H1 (cell line): ENCODE results near the gene RGL1. TPM values are rescaled to one million over a fixed set of nuclear protein-coding genes. Genes with fewer than 3 reads are reported as not detected.

Experiments used
- CTCF ChIA-PET: fragments of 300-600 bp; sonication (Branson Sonifier 250); formaldehyde crosslinking; loops from one replicate; lab custom pipeline; 2021; ENCODE audit not compliant: partially characterized antibody; lab: Charles Lee
- POLR2A ChIA-PET: fragments of 300-600 bp; sonication (Branson Sonifier 250); formaldehyde crosslinking; loops from one replicate; lab custom pipeline; 2021; ENCODE audit warnings: inconsistent platforms; ENCODE audit not compliant: partially characterized antibody; lab: Charles Lee
- DNase-seq, 2 experiments: peaks; one replicate each; pipeline versions ENCODE4 v3.0.0 to v3.0.0-alpha.2; 2010 to 2022; ENCODE audit warnings: low spot score in 2 of 2, low read depth in 1 of 2, mixed read lengths in 1 of 2
- FAIRE-seq: peaks from 2 replicates; lab custom pipeline; 2011; peaks lifted over from hg19 to GRCh38; lab: Jason Lieb, UNC
- H2AFZ ChIP-seq: 2 replicates; pipeline ENCODE4 v1.8.1; 2012; ENCODE audit warnings: low read length, inconsistent platforms
- H2AK5ac ChIP-seq: 2 replicates; pipeline ENCODE4 v1.6.1; 2013; ENCODE audit warnings: low read depth, low read length
- H2BK120ac ChIP-seq: replicated peaks from 2 replicates; pipeline ENCODE3; 2013; ENCODE audit warnings: low read depth, low read length, inconsistent platforms
- H2BK12ac ChIP-seq: 2 replicates; pipeline ENCODE4 v1.6.1; 2013; ENCODE audit warnings: low read depth, low read length
- H2BK15ac ChIP-seq: 2 replicates; pipeline ENCODE4 v1.6.1; 2013; ENCODE audit warnings: low read length
- H2BK20ac ChIP-seq: 2 replicates; pipeline ENCODE4 v1.6.1; 2013; ENCODE audit warnings: low read length
- H2BK5ac ChIP-seq: 2 replicates; pipeline ENCODE4 v1.6.1; 2013; ENCODE audit warnings: low read depth, low read length
- H3K14ac ChIP-seq: 2 replicates; pipeline ENCODE4 v1.6.1; 2013; ENCODE audit warnings: inconsistent platforms; ENCODE audit not compliant: insufficient read length
- H3K18ac ChIP-seq: 2 replicates; pipeline ENCODE4 v1.6.1; 2013; ENCODE audit warnings: low read length; ENCODE audit errors: extremely low read depth
- H3K23ac ChIP-seq: 2 replicates; pipeline ENCODE4 v1.6.1; 2013; ENCODE audit warnings: inconsistent platforms; ENCODE audit not compliant: insufficient read length
- H3K23me2 ChIP-seq: 2 replicates; pipeline ENCODE4 v1.6.1; 2013; ENCODE audit warnings: low read depth, low read length
- H3K27ac ChIP-seq: 2 replicates; pipeline ENCODE4 v1.6.1; 2011; ENCODE audit warnings: low read depth, low read length, inconsistent platforms
- H3K27me3 ChIP-seq, 4 experiments: replicated peaks in 1 of 4; 1 replicate in 1 of 4; 2 replicates in 3 of 4; pipeline versions ENCODE4 v1.6.1 to v1.8.1; 2011 to 2013; ENCODE audit warnings: low read length in 3 of 4, mild to moderate bottlenecking in 3 of 4, inconsistent platforms in 2 of 4, mixed read lengths in 2 of 4, moderate library complexity in 1 of 4; ENCODE audit not compliant: control insufficient read depth in 3 of 4, insufficient read depth in 3 of 4; ENCODE audit errors: extremely low read depth in 1 of 4
- H3K36me3 ChIP-seq, 4 experiments: 2 replicates each; pipeline versions ENCODE4 v1.6.1 to v1.8.1; 2011 to 2013; ENCODE audit warnings: mild to moderate bottlenecking in 4 of 4, low read length in 3 of 4, moderate library complexity in 2 of 4, control low read depth in 1 of 4, inconsistent platforms in 1 of 4; ENCODE audit not compliant: insufficient read depth in 4 of 4, control insufficient read depth in 2 of 4
- H3K4ac ChIP-seq: replicated peaks from 2 replicates; pipeline ENCODE3; 2013; ENCODE audit warnings: low read length, low read depth, mixed read lengths, inconsistent platforms; ENCODE audit not compliant: insufficient read length
- H3K4me1 ChIP-seq, 4 experiments: replicated peaks in 1 of 4; 1 replicate in 1 of 4; 2 replicates in 3 of 4; pipeline versions ENCODE4 v1.6.1 to v1.8.1; 2011 to 2013; ENCODE audit warnings: low read length in 3 of 4, inconsistent platforms in 2 of 4, mixed read lengths in 1 of 4; ENCODE audit not compliant: insufficient read depth in 4 of 4, control insufficient read depth in 3 of 4
- H3K4me2 ChIP-seq, 2 experiments: 2 replicates each; pipeline versions ENCODE4 v1.6.1 to v1.8.1; 2011 to 2013; ENCODE audit warnings: low read depth in 2 of 2, low read length in 2 of 2, control low read depth in 1 of 2, inconsistent platforms in 1 of 2, mild to moderate bottlenecking in 1 of 2; ENCODE audit not compliant: insufficient read depth in 1 of 2
- H3K4me3 ChIP-seq, 4 experiments: fragments of 200-600, 300-600 bp in 1 of 4; sonication (generic), shearing (Covaris generic), sonication (Bioruptor Twin) in 1 of 4; 2 replicates each; pipeline versions ENCODE4 v1.5.1 to v1.8.1; 2011 to 2016; ENCODE audit warnings: low read length in 4 of 4, low read depth in 3 of 4, control low read depth in 2 of 4, inconsistent platforms in 2 of 4, mild to moderate bottlenecking in 2 of 4, mixed read lengths in 1 of 4, moderate library complexity in 1 of 4; ENCODE audit not compliant: insufficient read depth in 2 of 4; ENCODE audit errors: extremely low read depth in 1 of 4
- H3K56ac ChIP-seq: replicated peaks from 2 replicates; pipeline ENCODE3; 2013; ENCODE audit warnings: low read depth, mild to moderate bottlenecking, mixed read lengths, low read length, inconsistent platforms; ENCODE audit not compliant: insufficient read length
- H3K79me1 ChIP-seq: 2 replicates; pipeline ENCODE4 v1.6.1; 2013; ENCODE audit warnings: low read depth, low read length, control low read depth
- H3K79me2 ChIP-seq, 2 experiments: 2 replicates each; pipeline versions ENCODE4 v1.6.1 to v1.8.1; 2012 to 2013; ENCODE audit warnings: low read length in 2 of 2, mild to moderate bottlenecking in 2 of 2, inconsistent platforms in 1 of 2; ENCODE audit not compliant: insufficient read depth in 2 of 2, control insufficient read depth in 1 of 2
- H3K9ac ChIP-seq, 4 experiments: replicated peaks in 1 of 4; 1 replicate in 1 of 4; 2 replicates in 3 of 4; pipeline versions ENCODE4 v1.6.1 to v1.8.1; 2011 to 2013; ENCODE audit warnings: low read depth in 3 of 4, low read length in 3 of 4, control low read depth in 2 of 4, mild to moderate bottlenecking in 2 of 4, moderate library complexity in 2 of 4, inconsistent platforms in 1 of 4; ENCODE audit errors: extremely low read depth in 1 of 4
- H3K9me3 ChIP-seq, 2 experiments: 2 replicates each; pipeline versions ENCODE4 v1.6.1 to v1.8.1; 2012 to 2013; ENCODE audit warnings: mild to moderate bottlenecking in 2 of 2, moderate library complexity in 2 of 2, control low read depth in 1 of 2, inconsistent platforms in 1 of 2, low read depth in 1 of 2, low read length in 1 of 2, mixed read lengths in 1 of 2; ENCODE audit not compliant: insufficient read depth in 2 of 2
- H4K20me1 ChIP-seq, 2 experiments: replicated peaks in 1 of 2; 2 replicates each; pipeline versions ENCODE3 to v1.8.1; 2011 to 2013; ENCODE audit warnings: inconsistent platforms in 2 of 2, low read length in 2 of 2, mild to moderate bottlenecking in 1 of 2; ENCODE audit not compliant: insufficient read depth in 2 of 2, control insufficient read depth in 1 of 2
- H4K5ac ChIP-seq: 2 replicates; pipeline ENCODE4 v1.6.1; 2013; ENCODE audit warnings: low read length, low read depth, mixed read lengths, inconsistent platforms; ENCODE audit not compliant: insufficient read length
- H4K8ac ChIP-seq: 2 replicates; pipeline ENCODE4 v1.8.0; 2013; ENCODE audit warnings: mild to moderate bottlenecking, moderate library complexity, low read length, inconsistent platforms; ENCODE audit not compliant: insufficient read depth; ENCODE audit errors: extremely low read depth
- H4K91ac ChIP-seq: replicated peaks from 2 replicates; pipeline ENCODE3; 2013; ENCODE audit warnings: low read length, mixed read lengths, inconsistent platforms; ENCODE audit not compliant: insufficient read length
- CEBPB ChIP-seq: IDR thresholded peaks from 2 replicates; pipeline ENCODE4 v1.6.1; 2012; ENCODE audit warnings: low read depth, low read length
- NRF1 ChIP-seq: IDR thresholded peaks from 2 replicates; pipeline ENCODE4 v1.6.1; 2011; ENCODE audit warnings: mild to moderate bottlenecking, low read depth, low read length, improper control_type of control experiment
- RAD21 ChIP-seq, 2 experiments: IDR thresholded peaks in 1 of 2; conservative IDR thresholded peaks in 1 of 2; 2 replicates each; pipeline ENCODE4 v1.6.1; 2011; ENCODE audit warnings: low read depth in 2 of 2, low read length in 2 of 2, improper control_type of control experiment in 1 of 2, inconsistent platforms in 1 of 2, mild to moderate bottlenecking in 1 of 2, moderate library complexity in 1 of 2
- RBBP5 ChIP-seq: IDR thresholded peaks from 2 replicates; pipeline ENCODE4 v1.7.1; 2012; ENCODE audit warnings: low read depth, mild to moderate bottlenecking, inconsistent platforms, low read length, moderate library complexity, borderline replicate concordance
- RXRA ChIP-seq: IDR thresholded peaks from 2 replicates; pipeline ENCODE4 v1.6.1; 2011; ENCODE audit warnings: low read depth, mild to moderate bottlenecking, low read length, moderate library complexity; ENCODE audit not compliant: insufficient read depth
- SIX5 ChIP-seq: IDR thresholded peaks from 2 replicates; pipeline ENCODE4 v1.6.1; 2011; ENCODE audit warnings: mild to moderate bottlenecking, low read depth, low read length
- SP1 ChIP-seq: IDR thresholded peaks from 2 replicates; pipeline ENCODE4 v1.6.1; 2011; ENCODE audit warnings: low read depth, low read length
- YY1 ChIP-seq: IDR thresholded peaks from 2 replicates; pipeline ENCODE4 v1.6.1; 2011; ENCODE audit warnings: low read depth, mild to moderate bottlenecking, low read length
- WGBS, 2 experiments: shearing (Covaris generic) in 1 of 2; methylation state at CpG; one replicate each; pipeline versions ENCODE4 v1.1.6 to v1.1.7; 2013 to 2015; ENCODE audit warnings: low lambda C conversion rate in 2 of 2, mixed read lengths in 2 of 2, inconsistent platforms in 1 of 2, low coverage in 1 of 2, missing lambda C conversion rate in 1 of 2; ENCODE audit not compliant: insufficient replicate concordance in 2 of 2, insufficient coverage in 1 of 2, insufficient read length in 1 of 2; ENCODE audit errors: extremely low coverage in 1 of 2, missing lambda C conversion rate in 1 of 2; 5-methylcytosine and 5-hydroxymethylcytosine counted together
- polyA plus RNA-seq, 7 experiments: library from polyadenylated mRNA; depleted of rRNA in 3 of 7; stranded (reverse) in 5 of 7; unstranded in 2 of 7; fragments of >200 nt in 5 of 7; fragments of 200-250 nt in 2 of 7; gene quantifications; 1 replicate in 5 of 7; 2 replicates in 1 of 7; 4 replicates in 1 of 7; pipeline versions ENCODE4 v1.2.1 to v1.2.3, GENCODE V29; 2011 to 2013; ENCODE audit warnings: missing spikeins in 2 of 7, mixed read lengths in 2 of 7
- total RNA-seq: library from RNA; stranded (reverse); fragmentation: NEBNext Ultra II Directional; extraction: Animal tissue kit (Norgen Biotek cat#: 25700); gene quantifications from 2 replicates; pipeline ENCODE4 v1.2.1, GENCODE V29; 2021
- TF ChIP-seq, protein P1 (sequence below): IDR thresholded peaks from 2 replicates; pipeline ENCODE4 v1.6.1; 2011; ENCODE audit warnings: low read length, improper control_type of control experiment
- TF ChIP-seq, protein P2 (sequence below): IDR thresholded peaks from 2 replicates; pipeline ENCODE4 v1.6.1; 2011; ENCODE audit warnings: low read depth, mild to moderate bottlenecking, low read length; ENCODE audit not compliant: insufficient read depth

RGL1 gene
- total and polyA plus RNA-seq, 2 of the 8 experiments (the other 6 are each of a cell fraction or from before 2014, with no cell fraction given), result 0.98 to 2.4 TPM

DNA sequence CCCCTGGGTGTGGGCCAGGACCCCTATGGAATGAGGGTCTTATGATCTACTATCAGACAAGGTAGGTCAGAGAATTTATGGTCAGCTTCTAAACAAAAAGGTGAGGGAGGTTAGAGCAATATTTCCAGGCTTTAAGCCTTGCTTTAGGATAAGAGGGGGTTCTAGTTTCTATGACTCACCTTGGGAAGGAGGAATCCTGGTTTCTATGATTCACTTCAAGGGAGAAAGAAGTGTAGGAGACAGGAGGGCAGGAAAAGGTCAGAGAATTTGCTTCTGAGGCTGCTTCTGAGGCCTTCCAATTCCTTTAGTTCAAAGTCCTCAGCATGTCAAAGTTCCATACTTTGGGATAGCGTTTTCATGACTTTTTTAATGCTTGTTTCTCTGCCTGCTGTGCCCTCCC, 35.2 kb downstream of the RGL1 start:
- Histone ChIP-seq H3K14ac (no peak overlapping the region), H3K18ac (no peak overlapping the region), H3K56ac (no peak overlapping the region), H2BK12ac (no peak overlapping the region), H4K8ac (no peak overlapping the region), H2AFZ (no peak overlapping the region), H3K4ac (no peak overlapping the region), H3K4me3 (no peak overlapping the region), H3K9ac (no peak overlapping the region)
- CTCF ChIA-PET, result no interaction called here
- 89% methylated on average over 1 of the region's 1 CpG; no CpG with 5 or more reads in 1 of the 2 experiments for WGBS, 2 experiments
- POLR2A ChIA-PET, result no interaction called here
- no peak for TF ChIP-seq SP1
- TF ChIP-seq SIX5, result no peak
- no peak for TF ChIP-seq CEBPB
- TF ChIP-seq RXRA, result no peak
- TF ChIP-seq, protein P1, sequence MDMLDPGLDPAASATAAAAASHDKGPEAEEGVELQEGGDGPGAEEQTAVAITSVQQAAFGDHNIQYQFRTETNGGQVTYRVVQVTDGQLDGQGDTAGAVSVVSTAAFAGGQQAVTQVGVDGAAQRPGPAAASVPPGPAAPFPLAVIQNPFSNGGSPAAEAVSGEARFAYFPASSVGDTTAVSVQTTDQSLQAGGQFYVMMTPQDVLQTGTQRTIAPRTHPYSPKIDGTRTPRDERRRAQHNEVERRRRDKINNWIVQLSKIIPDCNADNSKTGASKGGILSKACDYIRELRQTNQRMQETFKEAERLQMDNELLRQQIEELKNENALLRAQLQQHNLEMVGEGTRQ, result no peak
- TF ChIP-seq, protein P2, sequence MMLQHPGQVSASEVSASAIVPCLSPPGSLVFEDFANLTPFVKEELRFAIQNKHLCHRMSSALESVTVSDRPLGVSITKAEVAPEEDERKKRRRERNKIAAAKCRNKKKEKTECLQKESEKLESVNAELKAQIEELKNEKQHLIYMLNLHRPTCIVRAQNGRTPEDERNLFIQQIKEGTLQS, result no peak
- TF ChIP-seq NRF1, result no peak
- TF ChIP-seq RBBP5, result no peak
- no peak for TF ChIP-seq RAD21 (IDR thresholded peaks at IDR 0.05 in 1 of 2, conservative IDR thresholded peaks at IDR 0.05 in 1 of 2; ENCODE audit: low read depth in 2 of 2, low read length in 2 of 2)
- TF ChIP-seq YY1, result no peak
- TF ChIP-seq, all 59 proteins: peak for 0
- Histone ChIP-seq H3K27me3 (no peaks in the 10 kb centered on the region), H3K9me3 (no peaks in the 10 kb centered on the region), H3K23ac (no peak overlapping the region), H3K79me1 (no peaks in the 10 kb centered on the region), H2BK5ac (no peak overlapping the region), H2AK5ac (no peak overlapping the region), H4K5ac (no peak overlapping the region), H4K91ac (no peak overlapping the region), H2BK20ac (no peak overlapping the region), H3K36me3 (no peaks in the 10 kb centered on the region), H3K79me2 (no peaks in the 10 kb centered on the region), H3K27ac (no peak overlapping the region), H3K23me2 (no peaks in the 10 kb centered on the region), H3K4me1 (no peaks in the 10 kb centered on the region), H2BK15ac (no peak overlapping the region), H4K20me1 (no peaks in the 10 kb centered on the region), H3K4me2 (no peak overlapping the region), H2BK120ac (no peak overlapping the region)
- FAIRE-seq, result no peak
- no peak for DNase-seq
